Stimulated activated CD4-positive, alpha-beta T cell treated with anti-CD3 and anti-CD28 coated beads, Interleukin-4, amount 100 ng/mL, for 24 hours (primary cell): ENCODE data around the gene LRRFIP2.

Experiments
- DNase-seq: peaks from one replicate; pipeline ENCODE4 v3.0.0-alpha.2; 2020

The LRRFIP2 gene

DNA sequence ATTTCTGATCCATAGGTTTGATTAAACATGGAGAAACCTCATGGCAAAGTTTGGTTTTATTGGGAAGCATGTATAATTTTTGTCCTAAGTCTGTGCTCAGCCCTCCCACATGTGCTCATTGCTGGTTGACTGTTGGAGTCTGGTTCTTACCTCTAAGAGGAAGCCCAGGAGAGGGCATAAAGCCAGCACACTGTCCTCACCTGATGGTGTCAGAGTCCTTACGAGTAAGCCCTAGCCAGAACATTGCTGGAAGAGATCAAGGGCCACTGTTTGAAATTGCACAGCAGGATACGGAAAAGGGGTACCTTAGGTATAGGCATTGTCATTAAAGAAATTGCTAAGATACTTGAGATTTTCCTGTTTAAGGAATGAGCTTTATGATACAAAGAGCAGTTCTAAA is 159.8 kb downstream of the LRRFIP2 start:
- no peak for DNase-seq
